GM12801 (cell line): ENCODE data around the gene RAB9A.

ENCODE experiments used
- CTCF ChIP-seq: IDR thresholded peaks from one replicate; pipeline ENCODE4 v1.5.1; 2011; ENCODE audit warnings: control low read depth; ENCODE audit not compliant: insufficient read length; ENCODE audit errors: extremely low read depth

The RAB9A gene

GRCh38 chrX:13652287-13652793 is 36.6 kb upstream of the RAB9A start:
- TF ChIP-seq CTCF = no peak

- no peak for TF ChIP-seq CTCF
Measured at GRCh38 chrX:13652850-13653693, 35.9 kb upstream of the RAB9A start, which contains the start of gene TCEANC. TCEANC (plus strand) TSS chrX:13653141; CDS start chrX:13662509, 9,368 bp downstream.

GRCh38 chrX:13654116-13654515 is 34.8 kb upstream of the RAB9A start:
- TF ChIP-seq CTCF = no peak

- no peak for TF ChIP-seq CTCF
Measured at GRCh38 chrX:13655674-13656073, 33.3 kb upstream of the RAB9A start.

- no peak for TF ChIP-seq CTCF
Measured at GRCh38 chrX:13658602-13659001, 30.3 kb upstream of the RAB9A start.

GRCh38 chrX:13659063-13659462 is 29.9 kb upstream of the RAB9A start:
- no peak for TF ChIP-seq CTCF

- no peak for TF ChIP-seq CTCF
Measured at GRCh38 chrX:13661735-13662288, 27.1 kb upstream of the RAB9A start.
